ENCODE results near the gene A2M.

GRCh38 chr12:9084417-9084816 lies 31.3 kb downstream of the A2M start:
- TF ChIP-seq CHD4 (IDR thresholded peaks at IDR 0.05; ENCODE audit: insufficient read depth, insufficient replicate concordance, low read depth, low read length, poor library complexity, severe bottlenecking), result no peak
- TF ChIP-seq UBTF (IDR thresholded peaks at IDR 0.05; ENCODE audit: borderline replicate concordance in 1 of 2, low read depth in 2 of 2, low read length in 2 of 2), result no peak
- TF ChIP-seq ZNF239 (CRISPR knock-in tag; IDR thresholded peaks at IDR 0.05), result no peak
- TF ChIP-seq ZNF644 (tag; IDR thresholded peaks at IDR 0.05; ENCODE audit: low read depth), result no peak
- TF ChIP-seq ETS2 (tag; IDR thresholded peaks at IDR 0.05; ENCODE audit: borderline replicate concordance, poor library complexity, severe bottlenecking), result no peak
- TF ChIP-seq RBM25 (IDR thresholded peaks at IDR 0.05; ENCODE audit: low read depth, low read length, severe bottlenecking), result no peak
- no peak for TF ChIP-seq CHD2 (IDR thresholded peaks at IDR 0.05; ENCODE audit: low read depth, low read length)
- no peak for TF ChIP-seq ZNF140 (CRISPR knock-in tag; IDR thresholded peaks at IDR 0.05)
- TF ChIP-seq GABPB1 (CRISPR knock-in tag; IDR thresholded peaks at IDR 0.05), result no peak
- TF ChIP-seq HNRNPK (IDR thresholded peaks at IDR 0.05; ENCODE audit: low read depth, low read length, poor library complexity, severe bottlenecking), result no peak
- TF ChIP-seq ZNF274 (IDR thresholded peaks at IDR 0.05; ENCODE audit: borderline replicate concordance, low read depth, low read length), result no peak

All from K562 (cell line).